ENCODE measurements around the gene MCHR1.

DNA sequence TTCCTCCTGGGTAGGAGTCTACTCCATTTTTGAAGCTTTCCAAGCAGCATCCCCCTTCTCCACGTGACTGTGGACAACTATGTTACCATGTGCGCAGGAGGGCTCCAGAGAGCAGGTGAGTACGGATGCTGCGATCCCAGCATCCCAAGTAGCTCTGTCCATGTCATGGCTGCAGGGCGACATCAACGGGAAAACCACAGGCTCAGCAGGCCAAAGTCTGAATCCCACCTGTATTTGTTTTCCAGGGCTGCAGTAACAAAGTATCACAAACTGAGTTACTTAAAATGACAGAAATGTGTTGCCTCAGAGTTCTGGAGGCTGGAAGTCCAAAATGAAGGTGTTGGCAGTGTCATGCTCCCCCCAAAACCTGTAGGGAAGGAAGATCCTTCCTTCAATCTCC lies 40.3 kb downstream of the MCHR1 start:
- no peak for TF ChIP-seq SMC3 (conservative IDR thresholded peaks at IDR 0.05; ENCODE audit: poor library complexity)
- no peak for TF ChIP-seq POLR2AphosphoS5 (IDR thresholded peaks at IDR 0.05)
- TF ChIP-seq CTCF (IDR thresholded peaks at IDR 0.05; ENCODE audit: poor library complexity, severe bottlenecking): no peak

Measured in neural cell (in vitro differentiated cells).